Smooth muscle cell (in vitro differentiated cells): ENCODE measurements around the gene DSCAM. TPM values are rescaled to one million over a fixed set of nuclear protein-coding genes. Genes with fewer than 3 reads are reported as not detected.

Experiments
- DNase-seq: peaks from one replicate; lab custom pipeline; 2025; ENCODE audit not compliant: unreplicated experiment; lab: John Stamatoyannopoulos, UW
- H2AFZ ChIP-seq: fragments of 200-600 bp; sonication (generic); 2 replicates; pipeline ENCODE4 v1.6.0; 2016; ENCODE audit warnings: antibody characterized with exemption, low read depth, mild to moderate bottlenecking
- H3F3A ChIP-seq: fragments of 200-600 bp; sonication (generic); 2 replicates; pipeline ENCODE4 v1.6.0; 2017; ENCODE audit warnings: antibody characterized with exemption, low read depth
- H3K27ac ChIP-seq: fragments of 200-600 bp; sonication (generic); 2 replicates; pipeline ENCODE4 v1.5.1; 2016; ENCODE audit warnings: low read depth, mild to moderate bottlenecking
- H3K27me3 ChIP-seq: fragments of 200-600 bp; sonication (generic); 2 replicates; pipeline ENCODE4 v1.6.1; 2016; ENCODE audit warnings: low read depth, mild to moderate bottlenecking
- H3K36me3 ChIP-seq: fragments of 200-600 bp; sonication (generic); 2 replicates; pipeline ENCODE4 v1.5.1; 2016; ENCODE audit warnings: low read depth
- H3K4me1 ChIP-seq: fragments of 200-600 bp; sonication (generic); 2 replicates; pipeline ENCODE4 v1.5.1; 2016; ENCODE audit warnings: low read depth
- H3K4me2 ChIP-seq: fragments of 200-600 bp; sonication (generic); 2 replicates; pipeline ENCODE4 v1.6.0; 2016; ENCODE audit warnings: mild to moderate bottlenecking
- H3K4me3 ChIP-seq: fragments of 200-600 bp; sonication (generic); 2 replicates; pipeline ENCODE4 v1.5.1; 2016; ENCODE audit warnings: mild to moderate bottlenecking
- H3K79me2 ChIP-seq: fragments of 200-600 bp; sonication (generic); 2 replicates; pipeline ENCODE4 v1.6.0; 2016; ENCODE audit warnings: low read depth, mild to moderate bottlenecking
- H3K9ac ChIP-seq: fragments of 200-600 bp; sonication (generic); 2 replicates; pipeline ENCODE4 v1.6.0; 2016; ENCODE audit warnings: low read depth
- H3K9me3 ChIP-seq: fragments of 200-600 bp; sonication (generic); replicated peaks from 2 replicates; pipeline ENCODE4 v1.5.1; 2016; ENCODE audit warnings: low read depth
- H4K20me1 ChIP-seq: fragments of 200-600 bp; sonication (generic); 2 replicates; pipeline ENCODE4 v1.6.0; 2016; ENCODE audit warnings: low read depth
- CTCF ChIP-seq: fragments of 200-600 bp; sonication (generic); IDR thresholded peaks from 2 replicates; pipeline ENCODE4 v1.5.1; 2017; ENCODE audit warnings: borderline replicate concordance, mild to moderate bottlenecking, antibody characterized with exemption; ENCODE audit not compliant: insufficient read depth, poor library complexity, severe bottlenecking
- WGBS: methylation state at CpG from one replicate; pipeline ENCODE4 v1.1.7; 2016; ENCODE audit warnings: low lambda C conversion rate; 5-methylcytosine and 5-hydroxymethylcytosine counted together
- polyA plus RNA-seq: library from polyadenylated mRNA; unstranded; fragments of >200 nt; fragmentation: Nextera tagmentation; extraction: Ambion mirVana; gene quantifications from 2 replicates; pipeline ENCODE4 v1.2.1, GENCODE V29; 2016
- total RNA-seq: library from RNA; depleted of rRNA; stranded (reverse); fragments of >200 nt; gene quantifications from 2 replicates; pipeline ENCODE4 v1.2.3, GENCODE V29; 2014

Gene DSCAM
- total and polyA plus RNA-seq, 2 experiments from 2014 or later = not detected

GRCh38 chr21:40622531-40622930 is 224.4 kb downstream of the DSCAM start:
- H3K79me2 ChIP-seq = no peaks in the 10 kb centered on the region
- no peak for TF ChIP-seq CTCF
- no peak overlapping the region for H3K9ac ChIP-seq
- no peak overlapping the region for H3K27ac ChIP-seq
- H3K27me3 ChIP-seq = no peaks in the 10 kb centered on the region
- H3K36me3 ChIP-seq = no peaks in the 10 kb centered on the region
- whole genome bisulfite sequencing = 41% methylated on average over 4 of the region's 4 CpGs
- H3F3A ChIP-seq = no peaks in the 10 kb centered on the region
- no peak overlapping the region for H3K4me2 ChIP-seq
- H2AFZ ChIP-seq = no peak overlapping the region
- DNase-seq = no peak
- no peaks in the 10 kb centered on the region for H3K4me1 ChIP-seq
- no peaks in the 10 kb centered on the region for H4K20me1 ChIP-seq
- H3K4me3 ChIP-seq = no peak overlapping the region
- no peaks in the 10 kb centered on the region for H3K9me3 ChIP-seq

GRCh38 chr21:40620386-40621145 is 226.4 kb downstream of the DSCAM start:
- no peak for TF ChIP-seq CTCF
- Histone ChIP-seq H3K4me3 (no peak overlapping the region), H3K36me3 (no peaks in the 10 kb centered on the region), H3F3A (no peaks in the 10 kb centered on the region), H3K4me2 (no peak overlapping the region), H2AFZ (no peak overlapping the region), H4K20me1 (no peaks in the 10 kb centered on the region), H3K9ac (no peak overlapping the region), H3K27ac (no peak overlapping the region), H3K27me3 (no peaks in the 10 kb centered on the region), H3K79me2 (no peaks in the 10 kb centered on the region), H3K9me3 (no peaks in the 10 kb centered on the region), H3K4me1 (no peaks in the 10 kb centered on the region)
- no peak for DNase-seq
- WGBS = 67% methylated on average over 7 of the region's 7 CpGs

- no peak for DNase-seq
- no peak overlapping the region for H3K27ac ChIP-seq
- no peak overlapping the region for H2AFZ ChIP-seq
- H3K4me3 ChIP-seq = no peak overlapping the region
- H3K9ac ChIP-seq = no peak overlapping the region
- H3K36me3 ChIP-seq = no peaks in the 10 kb centered on the region
- H3K79me2 ChIP-seq = no peaks in the 10 kb centered on the region
- no peaks in the 10 kb centered on the region for H3K27me3 ChIP-seq
- 90% methylated on average over 14 of the region's 14 CpGs for WGBS
- TF ChIP-seq CTCF = no peak
- no peaks in the 10 kb centered on the region for H3K9me3 ChIP-seq
- no peaks in the 10 kb centered on the region for H3F3A ChIP-seq
- no peaks in the 10 kb centered on the region for H3K4me1 ChIP-seq
- no peak overlapping the region for H3K4me2 ChIP-seq
- no peaks in the 10 kb centered on the region for H4K20me1 ChIP-seq
Measured at GRCh38 chr21:40618191-40618973, 228.6 kb downstream of the DSCAM start.
